ENCODE measurements around the gene SPRY1. TPM values are rescaled to one million over a fixed set of nuclear protein-coding genes. Genes with fewer than 3 reads are reported as not detected.

Gene SPRY1
- total RNA-seq, 1 experiment from 2014 or later, result 76.3 TPM

- Histone ChIP-seq H3K18ac (ENCODE audit: insufficient read length, low read depth, low read length) (no peak overlapping the region), H4K91ac (ENCODE audit: insufficient read length, low read depth, low read length) (no peak overlapping the region), H4K8ac (replicated peaks; ENCODE audit: insufficient read length, low read depth, low read length) (no peak overlapping the region), H3T11ph (ENCODE audit: low read length) (no peak overlapping the region), H3K9ac (ENCODE audit: extremely low read depth, insufficient read length, low read length) (no peak overlapping the region), H3K14ac (ENCODE audit: insufficient read depth, low read length) (no peak overlapping the region), H3K27me3 (ENCODE audit: insufficient read depth, low read length) (no peaks in the 10 kb centered on the region), H2BK120ac (ENCODE audit: low read depth, low read length, poor library complexity, severe bottlenecking) (no peak overlapping the region), H3K79me2 (ENCODE audit: insufficient read depth, low read length) (no peaks in the 10 kb centered on the region), H3K56ac (ENCODE audit: insufficient read length, low read depth, low read length) (no peak overlapping the region), H2BK12ac (ENCODE audit: insufficient read length, low read depth, low read length) (no peak overlapping the region), H2BK5ac (ENCODE audit: insufficient read length, low read length) (no peak overlapping the region), H2AFZ (ENCODE audit: low read length) (no peak overlapping the region), H3K4me1 (ENCODE audit: insufficient read depth, low read length) (no peaks in the 10 kb centered on the region), H3K4ac (ENCODE audit: low read depth, low read length) (no peak overlapping the region), H3K79me1 (ENCODE audit: insufficient read depth, low read depth, low read length, poor library complexity, severe bottlenecking) (no peaks in the 10 kb centered on the region), H3K9me3 (ENCODE audit: control insufficient read depth, low read depth, low read length) (peaks cover 13% of the 10 kb centered on the region), H2BK15ac (ENCODE audit: low read depth, low read length) (no peak overlapping the region), H2AK5ac (ENCODE audit: insufficient read length, low read length) (no peak overlapping the region), H4K20me1 (ENCODE audit: control insufficient read depth, insufficient read depth, insufficient read length) (no peaks in the 10 kb centered on the region), H4K5ac (ENCODE audit: insufficient read length, low read depth, low read length) (no peak overlapping the region), H3K23me2 (ENCODE audit: insufficient read length, low read depth, low read length, poor library complexity, severe bottlenecking) (peaks cover 4% of the 10 kb centered on the region), H3K23ac (ENCODE audit: insufficient read length, low read depth, low read length) (no peak overlapping the region), H3K27ac (ENCODE audit: insufficient read length, low read depth, low read length) (no peak overlapping the region), H3K4me2 (ENCODE audit: insufficient read depth, insufficient read length, low read length) (no peak overlapping the region), H2BK20ac (ENCODE audit: low read depth, low read length, poor library complexity, severe bottlenecking) (no peak overlapping the region)
- Mint-ChIP-seq H3K27me3 (ENCODE audit: low read depth) (no peaks in the 10 kb centered on the region; the same call in 1 of the 2 replicates), H3K36me3 (ENCODE audit: insufficient read depth in 1 of 3, low read depth in 3 of 3) (peaks cover 16 to 29% (median 26%) of the 10 kb centered on the region in 3 experiments), H3K4me1 (peaks cover 2% of the 10 kb centered on the region in 2 experiments; a peak in 2 of 4 replicates), H3K9me3 (peaks cover 20 to 29% of the 10 kb centered on the region in 2 experiments), H3K4me3 (no peak overlapping the region), H3K27ac (no peak overlapping the region)
- no peak for TF ChIP-seq CTCF (conservative IDR thresholded peaks at IDR 0.05)
- no peak for DNase-seq
- no CpG with 5 or more reads among the region's 9 CpGs for WGBS (ENCODE audit: extremely low coverage, insufficient read length, low lambda C conversion rate)
Measured at GRCh38 chr4:123433976-123434375, 37.4 kb downstream of the SPRY1 start.

Data from H9 (cell line).